ENCODE results near the gene SPDYE4. TPM values are rescaled to one million over a fixed set of nuclear protein-coding genes. Genes with fewer than 3 reads are reported as not detected.

Gene SPDYE4
- polyA plus RNA-seq, 1 of the 3 experiments (the other 2 are of a cell fraction) = not detected

DNA sequence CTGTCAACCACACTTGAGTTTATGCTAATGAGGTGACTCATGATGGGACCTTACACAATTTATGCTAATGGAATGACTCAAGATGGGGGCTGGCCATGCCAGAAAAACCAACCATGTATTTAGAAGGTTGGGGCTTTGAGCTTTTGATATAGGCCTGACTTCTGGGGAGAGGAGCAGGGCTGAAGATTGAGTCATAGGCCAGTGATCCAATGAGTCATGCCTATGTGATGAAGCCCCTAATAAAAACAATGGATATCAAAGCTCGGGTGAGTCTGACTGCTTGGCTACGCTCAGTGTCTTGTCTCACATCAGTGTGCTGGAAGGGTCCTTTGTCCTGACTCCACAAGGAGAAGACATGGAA, 33.5 kb upstream of the SPDYE4 start:
- POLR2A ChIA-PET = no interaction called here
- 25% methylated on average over 2 of the region's 2 CpGs for WGBS (ENCODE audit: low lambda C conversion rate)

DNA sequence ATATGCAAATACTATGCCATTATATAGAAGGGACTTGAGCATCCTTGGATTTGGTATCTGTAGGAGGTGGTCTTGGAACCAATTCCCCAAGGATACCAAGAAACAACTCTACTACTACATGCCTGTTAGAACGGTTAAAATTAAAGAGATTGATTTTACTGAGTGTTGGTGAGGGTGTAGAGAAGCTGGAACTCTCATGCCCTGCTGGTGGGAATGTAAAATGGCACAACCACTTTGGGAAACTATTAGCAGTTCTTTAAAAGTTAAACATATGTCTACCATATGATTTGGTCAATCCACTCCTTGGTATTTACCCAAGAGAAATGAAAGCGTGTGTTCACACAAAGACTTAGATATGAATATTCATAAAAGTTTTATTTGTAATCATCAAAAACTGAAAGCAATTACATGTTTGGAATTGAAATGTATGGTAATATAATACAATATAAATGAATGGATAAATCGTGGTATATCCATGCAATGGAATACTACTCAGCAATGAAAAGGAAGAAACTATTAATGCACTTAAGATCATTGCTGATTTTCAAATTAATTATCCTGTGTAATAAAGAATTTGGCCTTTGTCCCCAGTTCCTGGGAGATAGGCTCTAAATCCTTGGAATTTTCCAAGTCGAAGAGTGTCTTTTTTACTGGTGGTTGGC, 33.0 kb upstream of the SPDYE4 start:
- Histone ChIP-seq H3K9me3 (no peaks in the 10 kb centered on the region), H3K4me1 (ENCODE audit: control insufficient read depth in 1 of 2, insufficient read depth in 2 of 2, low read depth in 1 of 2, low read length in 1 of 2) (no peaks in the 10 kb centered on the region), H3F3A (replicated peaks; ENCODE audit: insufficient read depth) (no peaks in the 10 kb centered on the region), H3K27ac (ENCODE audit: low read depth in 2 of 2, low read length in 1 of 2) (no peak overlapping the region), H3K79me2 (ENCODE audit: insufficient read depth) (no peaks in the 10 kb centered on the region), H3K9ac (no peak overlapping the region), H3K36me3 (replicated peaks in 1 of 2; ENCODE audit: control insufficient read depth in 1 of 2, insufficient read depth in 2 of 2, low read length in 1 of 2) (no peaks in the 10 kb centered on the region), H3K9me2 (no peaks in the 10 kb centered on the region), H2AFZ (ENCODE audit: low read depth) (no peak overlapping the region), H4K20me1 (ENCODE audit: insufficient read depth) (no peaks in the 10 kb centered on the region), H3K4me3 (ENCODE audit: low read depth in 2 of 2, low read length in 1 of 2) (no peak overlapping the region), H3K4me2 (no peak overlapping the region), H3K27me3 (ENCODE audit: insufficient read depth) (peaks cover 22% of the 10 kb centered on the region; the same call in 1 of the 2 replicates)
- 46% methylated on average over 4 of the region's 4 CpGs for WGBS (ENCODE audit: low lambda C conversion rate)
- TF ChIP-seq, protein P1, sequence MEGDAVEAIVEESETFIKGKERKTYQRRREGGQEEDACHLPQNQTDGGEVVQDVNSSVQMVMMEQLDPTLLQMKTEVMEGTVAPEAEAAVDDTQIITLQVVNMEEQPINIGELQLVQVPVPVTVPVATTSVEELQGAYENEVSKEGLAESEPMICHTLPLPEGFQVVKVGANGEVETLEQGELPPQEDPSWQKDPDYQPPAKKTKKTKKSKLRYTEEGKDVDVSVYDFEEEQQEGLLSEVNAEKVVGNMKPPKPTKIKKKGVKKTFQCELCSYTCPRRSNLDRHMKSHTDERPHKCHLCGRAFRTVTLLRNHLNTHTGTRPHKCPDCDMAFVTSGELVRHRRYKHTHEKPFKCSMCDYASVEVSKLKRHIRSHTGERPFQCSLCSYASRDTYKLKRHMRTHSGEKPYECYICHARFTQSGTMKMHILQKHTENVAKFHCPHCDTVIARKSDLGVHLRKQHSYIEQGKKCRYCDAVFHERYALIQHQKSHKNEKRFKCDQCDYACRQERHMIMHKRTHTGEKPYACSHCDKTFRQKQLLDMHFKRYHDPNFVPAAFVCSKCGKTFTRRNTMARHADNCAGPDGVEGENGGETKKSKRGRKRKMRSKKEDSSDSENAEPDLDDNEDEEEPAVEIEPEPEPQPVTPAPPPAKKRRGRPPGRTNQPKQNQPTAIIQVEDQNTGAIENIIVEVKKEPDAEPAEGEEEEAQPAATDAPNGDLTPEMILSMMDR (IDR thresholded peaks at IDR 0.05) = peak; percentile 38
- TF ChIP-seq RCOR1 (IDR thresholded peaks at IDR 0.05; ENCODE audit: low read length) = no peak
- ChIA-PET POLR2A (no interaction called here), CTCF (interaction anchor here (1.6 kb wide), 1 partner anchor 408 kb away, joined by 4 read pairs; no protein-coding TSS in a partner anchor)
- DNase-seq = no peak

More for the DNA sequence above, 33.5 kb upstream of the SPDYE4 start:
- no peaks in the 10 kb centered on the region for H3F3A ChIP-seq (replicated peaks; ENCODE audit: insufficient read depth)
- no peaks in the 10 kb centered on the region for H3K9me3 ChIP-seq
- no peak for DNase-seq
- CTCF ChIA-PET = no interaction called here
- no peaks in the 10 kb centered on the region for H3K9me2 ChIP-seq
- no peaks in the 10 kb centered on the region for H3K4me1 ChIP-seq (ENCODE audit: control insufficient read depth in 1 of 2, insufficient read depth in 2 of 2, low read depth in 1 of 2, low read length in 1 of 2)
- H3K36me3 ChIP-seq (replicated peaks in 1 of 2; ENCODE audit: control insufficient read depth in 1 of 2, insufficient read depth in 2 of 2, low read length in 1 of 2) = no peaks in the 10 kb centered on the region
- H3K4me2 ChIP-seq = no peak overlapping the region
- no peaks in the 10 kb centered on the region for H3K79me2 ChIP-seq (ENCODE audit: insufficient read depth)
- H3K9ac ChIP-seq = no peak overlapping the region
- H3K4me3 ChIP-seq (ENCODE audit: low read depth in 2 of 2, low read length in 1 of 2) = no peak overlapping the region
- TF ChIP-seq, protein P2, sequence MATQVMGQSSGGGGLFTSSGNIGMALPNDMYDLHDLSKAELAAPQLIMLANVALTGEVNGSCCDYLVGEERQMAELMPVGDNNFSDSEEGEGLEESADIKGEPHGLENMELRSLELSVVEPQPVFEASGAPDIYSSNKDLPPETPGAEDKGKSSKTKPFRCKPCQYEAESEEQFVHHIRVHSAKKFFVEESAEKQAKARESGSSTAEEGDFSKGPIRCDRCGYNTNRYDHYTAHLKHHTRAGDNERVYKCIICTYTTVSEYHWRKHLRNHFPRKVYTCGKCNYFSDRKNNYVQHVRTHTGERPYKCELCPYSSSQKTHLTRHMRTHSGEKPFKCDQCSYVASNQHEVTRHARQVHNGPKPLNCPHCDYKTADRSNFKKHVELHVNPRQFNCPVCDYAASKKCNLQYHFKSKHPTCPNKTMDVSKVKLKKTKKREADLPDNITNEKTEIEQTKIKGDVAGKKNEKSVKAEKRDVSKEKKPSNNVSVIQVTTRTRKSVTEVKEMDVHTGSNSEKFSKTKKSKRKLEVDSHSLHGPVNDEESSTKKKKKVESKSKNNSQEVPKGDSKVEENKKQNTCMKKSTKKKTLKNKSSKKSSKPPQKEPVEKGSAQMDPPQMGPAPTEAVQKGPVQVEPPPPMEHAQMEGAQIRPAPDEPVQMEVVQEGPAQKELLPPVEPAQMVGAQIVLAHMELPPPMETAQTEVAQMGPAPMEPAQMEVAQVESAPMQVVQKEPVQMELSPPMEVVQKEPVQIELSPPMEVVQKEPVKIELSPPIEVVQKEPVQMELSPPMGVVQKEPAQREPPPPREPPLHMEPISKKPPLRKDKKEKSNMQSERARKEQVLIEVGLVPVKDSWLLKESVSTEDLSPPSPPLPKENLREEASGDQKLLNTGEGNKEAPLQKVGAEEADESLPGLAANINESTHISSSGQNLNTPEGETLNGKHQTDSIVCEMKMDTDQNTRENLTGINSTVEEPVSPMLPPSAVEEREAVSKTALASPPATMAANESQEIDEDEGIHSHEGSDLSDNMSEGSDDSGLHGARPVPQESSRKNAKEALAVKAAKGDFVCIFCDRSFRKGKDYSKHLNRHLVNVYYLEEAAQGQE (IDR thresholded peaks at IDR 0.05; ENCODE audit: low read depth, low read length) = no peak
- peak; percentile 26; the same call in 1 of the 2 replicates for TF ChIP-seq FOSL2 (IDR thresholded peaks at IDR 0.05; ENCODE audit: borderline replicate concordance, low read depth)
- peak overlapping the region in 1 of 2 experiments; percentile 44; a peak in 1 of 4 replicates for H3K27ac ChIP-seq (ENCODE audit: low read depth in 2 of 2, low read length in 1 of 2)
- H3K27me3 ChIP-seq (ENCODE audit: insufficient read depth) = peaks cover 27% of the 10 kb centered on the region; the same call in 1 of the 2 replicates
- H4K20me1 ChIP-seq (ENCODE audit: insufficient read depth) = no peaks in the 10 kb centered on the region
- H2AFZ ChIP-seq (ENCODE audit: low read depth) = no peak overlapping the region
